K562 (cell line): ENCODE results near the gene ZNF776. TPM values are rescaled to one million over a fixed set of nuclear protein-coding genes. Genes with fewer than 3 reads are reported as not detected.

Experiments used
- ASH1L ChIP-seq: fragments of 450-650 bp; IDR thresholded peaks from 2 replicates; pipeline ENCODE4 v1.6.1; 2018; ENCODE audit warnings: borderline replicate concordance, mild to moderate bottlenecking, low read depth; ENCODE audit not compliant: partially characterized antibody
- HCFC1 ChIP-seq: IDR thresholded peaks from 2 replicates; pipeline ENCODE4 v1.6.1; 2012; ENCODE audit warnings: low read depth, low read length, improper control_type of control experiment
- KAT8 ChIP-seq: fragments of 450-650 bp; IDR thresholded peaks from 2 replicates; pipeline ENCODE4 v1.6.1; 2016; ENCODE audit warnings: low read depth, mild to moderate bottlenecking
- KLF16 ChIP-seq: IDR thresholded peaks from 2 replicates; pipeline ENCODE4 v1.6.1; 2016; ENCODE audit warnings: antibody characterized with exemption
- MIER1 ChIP-seq: fragments of 450-650 bp; IDR thresholded peaks from 2 replicates; pipeline ENCODE4 v1.6.1; 2016; ENCODE audit warnings: antibody characterized with exemption, mild to moderate bottlenecking, low read depth
- MTA1 ChIP-seq: fragments of 450-650 bp; IDR thresholded peaks from 2 replicates; pipeline ENCODE4 v1.6.1; 2017; ENCODE audit warnings: borderline replicate concordance
- MXI1 ChIP-seq: IDR thresholded peaks from 2 replicates; pipeline ENCODE4 v1.6.1; 2011; ENCODE audit warnings: low read depth, mild to moderate bottlenecking, improper control_type of control experiment, low read length
- NFIC ChIP-seq: fragments of 450-650 bp; IDR thresholded peaks from 2 replicates; pipeline ENCODE4 v1.6.1; 2017; ENCODE audit warnings: mild to moderate bottlenecking, inconsistent platforms
- REST ChIP-seq, 2 experiments: fragments of 450-650 bp; formaldehyde crosslinking in 1 of 2; IDR thresholded peaks; 2 replicates each; pipeline versions ENCODE4 v1.4.0 to v1.6.1; 2014 to 2020; ENCODE audit warnings: mild to moderate bottlenecking in 2 of 2, borderline replicate concordance in 1 of 2, low read depth in 1 of 2
- SMARCA4 ChIP-seq: fragments of 450-650 bp; IDR thresholded peaks from 2 replicates; pipeline ENCODE4 v1.6.1; 2016
- SMARCA5 ChIP-seq: fragments of 450-650 bp; IDR thresholded peaks from 2 replicates; pipeline ENCODE4 v1.6.1; 2016
- SMARCB1 ChIP-seq: IDR thresholded peaks from 2 replicates; pipeline ENCODE4 v1.6.1; 2011; ENCODE audit warnings: improper control_type of control experiment, low read depth; ENCODE audit not compliant: insufficient read length
- SRSF1 ChIP-seq: fragments of 200-400 bp; formaldehyde crosslinking; IDR thresholded peaks from 2 replicates; pipeline ENCODE4 v1.6.1; 2017; ENCODE audit warnings: mild to moderate bottlenecking, low read depth, low read length, moderate library complexity
- TCF7 ChIP-seq: sonication (generic); IDR thresholded peaks from 2 replicates; pipeline ENCODE4 v1.6.1; 2016; ENCODE audit warnings: antibody characterized with exemption, borderline replicate concordance
- TFE3 ChIP-seq: fragments of 450-650 bp; formaldehyde crosslinking; IDR thresholded peaks from 2 replicates; pipeline ENCODE4 v1.4.0; 2020; ENCODE audit warnings: mild to moderate bottlenecking, mixed read lengths
- ZKSCAN8 ChIP-seq: fragments of 200-800 bp; sonication (Bioruptor generic); IDR thresholded peaks from 2 replicates; pipeline ENCODE4 v1.6.1; 2016; ENCODE audit warnings: missing genetic modification characterization, missing compliant biosample characterization
- ZNF175 ChIP-seq: fragments of 200-800 bp; sonication (Bioruptor generic); IDR thresholded peaks from 2 replicates; pipeline ENCODE4 v1.6.1; 2016; ENCODE audit warnings: low read depth, mild to moderate bottlenecking, missing genetic modification characterization, missing compliant biosample characterization
- ZNF316 ChIP-seq: fragments of 450-650 bp; IDR thresholded peaks from 2 replicates; pipeline ENCODE4 v1.6.1; 2016
- ZNF695 ChIP-seq: fragments of 450-650 bp; formaldehyde crosslinking; IDR thresholded peaks from 2 replicates; pipeline ENCODE4 v1.4.0; 2020; ENCODE audit warnings: mild to moderate bottlenecking, moderate library complexity
- ZNF77 ChIP-seq: fragments of 250-450 bp; sonication (Bioruptor Pico); IDR thresholded peaks from 2 replicates; pipeline ENCODE4 v1.5.0; 2020
- polyA plus RNA-seq, 8 experiments: library from polyadenylated mRNA; depleted of rRNA in 4 of 8; stranded (reverse) in 5 of 8; unstranded in 3 of 8; fragments of >200 nt; fragmentation: Nextera tagmentation in 2 of 8; fragmentation: Illumina TruSeq in 1 of 8; extraction: Ambion mirVana in 2 of 8; extraction: Trizol in 1 of 8; gene quantifications; 2 replicates each; pipeline versions ENCODE4 v1.2.1 to v1.2.3, GENCODE V29; 2011 to 2014; ENCODE audit warnings: inconsistent platforms in 1 of 8, missing spikeins in 1 of 8
- total RNA-seq, 7 experiments: library from RNA; depleted of rRNA in 6 of 7; stranded (reverse); fragments of >200 nt in 6 of 7; fragmentation: Illumina TruSeq in 2 of 7; extraction: Trizol in 2 of 7; gene quantifications; 2 replicates each; pipeline versions ENCODE4 v1.2.1 to v1.2.3, GENCODE V29; 2011 to 2021; ENCODE audit warnings: low replicate concordance in 1 of 7

Gene ZNF776
- total and polyA plus RNA-seq, 9 of the 15 experiments (the other 6 are each of a cell fraction or from before 2014, with no cell fraction given): 2.2 to 16.9 (median 8.2) TPM

- TF ChIP-seq TFE3 (CRISPR knock-in tag) (no peak), MXI1 (peak; percentile 51; the same call in 1 of the 2 replicates), SRSF1 (no peak), SMARCA5 (no peak), ZKSCAN8 (no peak), TCF7 (no peak), SMARCB1 (no peak), ZNF77 (CRISPR knock-in tag) (no peak), ZNF316 (no peak), HCFC1 (peak; percentile 96), NFIC (no peak), REST (IDR thresholded peaks at IDR 0.05; ENCODE audit: borderline replicate concordance) (no peak), REST (CRISPR knock-in tag; IDR thresholded peaks at IDR 0.05; ENCODE audit: low read depth) (no peak), ASH1L (peak; percentile 65), MTA1 (no peak), MIER1 (no peak), KAT8 (no peak), ZNF175 (CRISPR knock-in tag) (no peak), ZNF695 (CRISPR knock-in tag) (no peak), KLF16 (no peak), SMARCA4 (no peak)
Observed at GRCh38 chr19:57746580-57747471, at the start of gene ZNF776 (continued).
